ENCODE results near the gene SAMM50. TPM values are rescaled to one million over a fixed set of nuclear protein-coding genes. Genes with fewer than 3 reads are reported as not detected.

Gene SAMM50
- total RNA-seq, 1 experiment from 2014 or later: 40.8 TPM

DNA sequence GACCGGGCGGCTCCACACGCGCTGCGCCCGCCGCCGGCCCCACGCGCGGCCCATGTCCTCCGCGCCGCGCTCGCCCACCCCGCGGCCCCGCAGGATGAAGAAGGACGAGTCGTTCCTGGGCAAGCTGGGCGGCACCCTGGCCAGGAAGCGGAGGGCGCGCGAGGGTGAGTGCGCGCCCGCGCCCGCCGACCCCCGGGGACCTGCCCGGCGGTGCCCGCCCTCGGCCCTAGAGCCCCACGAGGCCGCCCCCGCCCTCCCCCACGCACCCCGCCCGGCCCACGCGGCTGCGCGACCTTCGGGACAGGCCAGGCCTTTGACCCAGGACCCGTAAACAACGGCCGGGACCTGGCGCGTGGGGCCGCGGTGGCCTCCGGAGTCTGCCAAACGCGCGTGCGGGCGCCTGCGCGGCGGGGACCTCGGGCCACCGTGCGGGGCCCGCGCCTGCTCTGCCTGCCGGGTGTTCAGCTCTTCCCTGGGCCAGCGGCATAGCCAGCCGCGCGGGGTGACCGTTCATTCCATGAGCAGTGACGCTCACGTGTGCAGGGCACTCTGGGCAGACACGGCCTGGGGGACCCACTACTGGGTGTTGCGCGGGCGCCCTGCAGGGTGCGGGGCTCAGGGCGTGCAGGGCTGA lies 69.2 kb downstream of the SAMM50 start, which contains the start of gene PARVB:
PARVB (plus strand) TSS at position 15 of the 634 bp plus-strand sequence; CDS start at position 53, 38 bp downstream.
- ChIA-PET POLR2A (no interaction called here), CTCF (no interaction called here), RAD21 (ENCODE audit: low non-redundant PET in 1 of 2, low total read pairs in 2 of 2, uncharacterized antibody in 2 of 2, unreplicated experiment in 2 of 2) (no interaction called here)
- peak within 1 kb of the TSS; percentile 60 to 67 for H3K4me3 ChIP-seq (replicated peaks in 1 of 2; ENCODE audit: low read depth in 1 of 2, low read length in 2 of 2)
- no TSS peak for BruUV-seq (replicated peaks)
- ATAC-seq (peak; percentile 57), DNase-seq (ENCODE audit: low read depth, low spot score) (no peak)
- H3K9me3 ChIP-seq (ENCODE audit: control insufficient read depth in 1 of 2, insufficient read depth in 1 of 2, low read depth in 1 of 2, low read length in 2 of 2): no peaks in the 10 kb centered on the region
- TF ChIP-seq, protein P1, sequence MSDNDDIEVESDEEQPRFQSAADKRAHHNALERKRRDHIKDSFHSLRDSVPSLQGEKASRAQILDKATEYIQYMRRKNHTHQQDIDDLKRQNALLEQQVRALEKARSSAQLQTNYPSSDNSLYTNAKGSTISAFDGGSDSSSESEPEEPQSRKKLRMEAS (IDR thresholded peaks at IDR 0.05): peak; percentile 32; the same call in 1 of the 2 replicates
- TF ChIP-seq EZH2phosphoT487 (IDR thresholded peaks at IDR 0.05; ENCODE audit: borderline replicate concordance) (no peak), RAD21 (IDR thresholded peaks at IDR 0.05; ENCODE audit: low read depth) (no peak), ZFX (IDR thresholded peaks at IDR 0.05) (peak; percentile 24; the same call in 1 of the 2 replicates), POLR2AphosphoS5 (IDR thresholded peaks at IDR 0.05; ENCODE audit: low read depth, low read length) (peak; percentile 10; the same call in 1 of the 2 replicates), CEBPB (IDR thresholded peaks at IDR 0.05; ENCODE audit: low read depth) (no peak)
- no peaks in the 10 kb centered on the region for H3K9me2 ChIP-seq (ENCODE audit: insufficient read depth)
- intact Hi-C loops (cut with micrococcal nuclease): no loop called here
- no peaks in the 10 kb centered on the region for H3K27me3 ChIP-seq (ENCODE audit: insufficient read depth, low read length)
- H3K4me1 ChIP-seq (ENCODE audit: control insufficient read depth in 1 of 2, insufficient read depth in 2 of 2, low read length in 2 of 2): peaks cover 0 to 29% of the 10 kb centered on the region in 2 experiments; a peak in 2 of 4 replicates
- H3K27ac ChIP-seq (ENCODE audit: low read depth, low read length): peak within 1 kb of the TSS; percentile 74
- no peaks in the 10 kb centered on the region for H4K20me1 ChIP-seq (ENCODE audit: insufficient read depth)
- H3K79me2 ChIP-seq (ENCODE audit: insufficient read depth, low read length): peaks cover 18% of the 10 kb centered on the region; the same call in 1 of the 2 replicates
- no peaks in the 10 kb centered on the region for H3K36me3 ChIP-seq (ENCODE audit: control insufficient read depth in 1 of 2, insufficient read depth in 2 of 2, low read length in 2 of 2)
- peak within 1 kb of the TSS; percentile 83 for H3K9ac ChIP-seq (ENCODE audit: low read length)
- H2AFZ ChIP-seq (ENCODE audit: low read depth, low read length, poor library complexity, severe bottlenecking): no peak within 1 kb of the TSS
- peak within 1 kb of the TSS; percentile 80 for H3K4me2 ChIP-seq (ENCODE audit: low read length)

- intact Hi-C loops (cut with micrococcal nuclease): no loop called here
- no peak overlapping the region for H3K27ac ChIP-seq (ENCODE audit: low read depth, low read length)
- H3K9ac ChIP-seq (ENCODE audit: low read length): peak overlapping the region; percentile 73
- TF ChIP-seq EGR1 (IDR thresholded peaks at IDR 0.05; ENCODE audit: low read depth) (no peak), SP1 (IDR thresholded peaks at IDR 0.05; ENCODE audit: low read depth) (no peak), REST (IDR thresholded peaks at IDR 0.05; ENCODE audit: low read depth) (no peak), ZFX (IDR thresholded peaks at IDR 0.05) (no peak), JUND (IDR thresholded peaks at IDR 0.05) (no peak), EZH2phosphoT487 (IDR thresholded peaks at IDR 0.05; ENCODE audit: borderline replicate concordance) (no peak), POLR2A (IDR thresholded peaks at IDR 0.05; ENCODE audit: borderline replicate concordance, extremely low read depth, insufficient read depth, insufficient read length) (no peak), FOSL1 (IDR thresholded peaks at IDR 0.05; ENCODE audit: low read depth) (no peak), CEBPB (IDR thresholded peaks at IDR 0.05; ENCODE audit: low read depth) (no peak), EZH2 (IDR thresholded peaks at IDR 0.05) (no peak)
- TF ChIP-seq, protein P2, sequence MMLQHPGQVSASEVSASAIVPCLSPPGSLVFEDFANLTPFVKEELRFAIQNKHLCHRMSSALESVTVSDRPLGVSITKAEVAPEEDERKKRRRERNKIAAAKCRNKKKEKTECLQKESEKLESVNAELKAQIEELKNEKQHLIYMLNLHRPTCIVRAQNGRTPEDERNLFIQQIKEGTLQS (IDR thresholded peaks at IDR 0.05): no peak
Observed at GRCh38 chr22:44025171-44026065, 70.2 kb downstream of the SAMM50 start.

More at GRCh38 chr22:44025171-44026065, 70.2 kb downstream of the SAMM50 start:
- BruUV-seq (replicated peaks): TSS peak; percentile 58
- ATAC-seq (no peak), DNase-seq (ENCODE audit: low read depth, low spot score) (no peak)
- peaks cover 0 to 29% of the 10 kb centered on the region in 2 experiments; a peak in 2 of 4 replicates for H3K4me1 ChIP-seq (ENCODE audit: control insufficient read depth in 1 of 2, insufficient read depth in 2 of 2, low read length in 2 of 2)
- no peaks in the 10 kb centered on the region for H3K27me3 ChIP-seq (ENCODE audit: insufficient read depth, low read length)
- peak overlapping the region; percentile 70 for H3K4me2 ChIP-seq (ENCODE audit: low read length)
- no peak overlapping the region for H2AFZ ChIP-seq (ENCODE audit: low read depth, low read length, poor library complexity, severe bottlenecking)
- H4K20me1 ChIP-seq (ENCODE audit: insufficient read depth): no peaks in the 10 kb centered on the region
- CTCF ChIA-PET: no interaction called here
- peak overlapping the region; percentile 49 to 59 for H3K4me3 ChIP-seq (replicated peaks in 1 of 2; ENCODE audit: low read depth in 1 of 2, low read length in 2 of 2)
- no peaks in the 10 kb centered on the region for H3K9me3 ChIP-seq (ENCODE audit: control insufficient read depth in 1 of 2, insufficient read depth in 1 of 2, low read depth in 1 of 2, low read length in 2 of 2)
- H3K9me2 ChIP-seq (ENCODE audit: insufficient read depth): no peaks in the 10 kb centered on the region
- peaks cover 18% of the 10 kb centered on the region; the same call in 1 of the 2 replicates for H3K79me2 ChIP-seq (ENCODE audit: insufficient read depth, low read length)
- RAD21 ChIA-PET (ENCODE audit: low non-redundant PET in 1 of 2, low total read pairs in 2 of 2, uncharacterized antibody in 2 of 2, unreplicated experiment in 2 of 2): no interaction called here
- H3K36me3 ChIP-seq (ENCODE audit: control insufficient read depth in 1 of 2, insufficient read depth in 2 of 2, low read length in 2 of 2): no peaks in the 10 kb centered on the region
- POLR2A ChIA-PET: no interaction called here
